ENCODE measurements around the gene ALX4.

The ALX4 gene

GRCh38 chr11:44277196-44278090, 32.5 kb downstream of the ALX4 start:
- no peak overlapping the region for H3K4ac ChIP-seq (ENCODE audit: low read depth in 1 of 2, low read length in 2 of 2)
- no peak overlapping the region for H3K9ac ChIP-seq (ENCODE audit: low read length)
- no peak overlapping the region for H2BK15ac ChIP-seq (ENCODE audit: low read depth, poor library complexity, severe bottlenecking)
- H2AFZ ChIP-seq (ENCODE audit: low read depth, low read length) = no peak overlapping the region
- H3K9me3 ChIP-seq (ENCODE audit: control insufficient read depth, low read length) = no peaks in the 10 kb centered on the region
- H2BK5ac ChIP-seq (ENCODE audit: low read depth, low read length, poor library complexity, severe bottlenecking) = no peak overlapping the region
- no peak overlapping the region for H3K4me3 ChIP-seq (ENCODE audit: insufficient read depth in 1 of 2, low read depth in 1 of 2, low read length in 2 of 2)
- WGBS = 86% methylated on average over 18 of the region's 18 CpGs
- no peak overlapping the region for H3K18ac ChIP-seq (ENCODE audit: low read depth in 1 of 2, low read length in 2 of 2)
- no peak overlapping the region for H2BK12ac ChIP-seq (ENCODE audit: low read length in 2 of 2)
- no peak overlapping the region for H2BK120ac ChIP-seq (ENCODE audit: low read depth, low read length)
- DNase-seq = no peak
- H4K8ac ChIP-seq (ENCODE audit: low read length) = no peak overlapping the region
- no peak overlapping the region for H4K91ac ChIP-seq (ENCODE audit: low read length)
- H3K79me1 ChIP-seq (replicated peaks; ENCODE audit: low read length, poor library complexity, severe bottlenecking) = no peaks in the 10 kb centered on the region
- H3K36me3 ChIP-seq (ENCODE audit: control insufficient read depth in 1 of 2, insufficient read depth in 2 of 2, low read depth in 1 of 2, low read length in 2 of 2) = no peaks in the 10 kb centered on the region
- no peaks in the 10 kb centered on the region for H3K4me1 ChIP-seq (ENCODE audit: control insufficient read depth, insufficient read depth, low read depth, low read length)
- no peak overlapping the region for H3K23ac ChIP-seq (ENCODE audit: low read length in 2 of 2)
- H3K27me3 ChIP-seq (ENCODE audit: control insufficient read depth in 1 of 2, insufficient read depth in 1 of 2, low read length in 2 of 2) = peaks cover 27 to 41% of the 10 kb centered on the region in 2 experiments
- no peak overlapping the region for H3K27ac ChIP-seq (ENCODE audit: low read length, poor library complexity, severe bottlenecking)
- no peak overlapping the region for H3K14ac ChIP-seq (ENCODE audit: low read length in 2 of 2)
- no peak overlapping the region for H3K4me2 ChIP-seq (ENCODE audit: low read length, poor library complexity, severe bottlenecking)
- H2AK5ac ChIP-seq (ENCODE audit: low read length, severe bottlenecking) = no peak overlapping the region

DNA sequence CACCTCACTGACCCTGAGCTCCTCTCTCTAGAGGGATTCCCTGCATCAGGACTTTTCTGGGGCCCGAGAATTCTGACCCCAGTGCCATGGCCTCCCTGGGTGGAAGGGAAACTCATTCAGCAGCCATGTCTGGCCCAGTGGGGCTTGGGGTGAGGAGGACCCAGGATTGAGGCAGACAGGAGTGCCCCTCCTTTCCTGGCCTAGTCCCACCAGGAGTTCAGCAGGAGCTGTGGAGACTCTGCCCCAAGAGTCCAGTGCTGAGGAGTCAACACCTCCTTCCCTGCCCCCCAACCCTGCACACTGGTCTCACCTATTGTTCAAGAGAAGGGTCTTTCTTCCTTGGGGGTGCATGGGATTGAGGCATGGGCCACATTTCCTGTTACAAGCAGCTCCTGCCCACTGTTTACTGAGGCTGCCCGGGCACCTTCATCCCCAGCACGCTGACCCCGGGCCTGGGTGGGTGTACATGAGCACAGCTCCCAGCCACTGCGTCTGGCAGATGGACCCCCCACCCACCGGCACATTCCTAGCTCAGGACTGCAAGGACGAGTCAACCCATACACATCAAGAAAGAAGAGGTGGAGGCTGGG, 33.9 kb downstream of the ALX4 start:
- Histone ChIP-seq H2BK15ac (ENCODE audit: low read depth, poor library complexity, severe bottlenecking) (no peak overlapping the region), H4K8ac (ENCODE audit: low read length) (no peak overlapping the region), H3K4me3 (ENCODE audit: insufficient read depth in 1 of 2, low read depth in 1 of 2, low read length in 2 of 2) (no peak overlapping the region), H4K91ac (ENCODE audit: low read length) (no peak overlapping the region), H3K9ac (ENCODE audit: low read length) (no peak overlapping the region), H3K27me3 (ENCODE audit: control insufficient read depth in 1 of 2, insufficient read depth in 1 of 2, low read length in 2 of 2) (peaks cover 27 to 37% of the 10 kb centered on the region in 2 experiments), H3K79me1 (replicated peaks; ENCODE audit: low read length, poor library complexity, severe bottlenecking) (no peaks in the 10 kb centered on the region), H3K9me3 (ENCODE audit: control insufficient read depth, low read length) (no peaks in the 10 kb centered on the region), H3K18ac (ENCODE audit: low read depth in 1 of 2, low read length in 2 of 2) (no peak overlapping the region), H3K4ac (ENCODE audit: low read depth in 1 of 2, low read length in 2 of 2) (no peak overlapping the region), H3K4me1 (ENCODE audit: control insufficient read depth, insufficient read depth, low read depth, low read length) (no peaks in the 10 kb centered on the region), H3K14ac (ENCODE audit: low read length in 2 of 2) (peak overlapping the region in 1 of 2 experiments; percentile 18), H2BK120ac (ENCODE audit: low read depth, low read length) (no peak overlapping the region), H3K23ac (ENCODE audit: low read length in 2 of 2) (no peak overlapping the region), H2BK12ac (ENCODE audit: low read length in 2 of 2) (no peak overlapping the region), H3K36me3 (ENCODE audit: control insufficient read depth in 1 of 2, insufficient read depth in 2 of 2, low read depth in 1 of 2, low read length in 2 of 2) (no peaks in the 10 kb centered on the region), H2BK5ac (ENCODE audit: low read depth, low read length, poor library complexity, severe bottlenecking) (no peak overlapping the region), H2AFZ (ENCODE audit: low read depth, low read length) (no peak overlapping the region), H3K27ac (ENCODE audit: low read length, poor library complexity, severe bottlenecking) (no peak overlapping the region), H2AK5ac (ENCODE audit: low read length, severe bottlenecking) (no peak overlapping the region), H3K4me2 (ENCODE audit: low read length, poor library complexity, severe bottlenecking) (no peak overlapping the region)
- no peak for DNase-seq
- 74% methylated on average over 6 of the region's 7 CpGs for WGBS

DNA sequence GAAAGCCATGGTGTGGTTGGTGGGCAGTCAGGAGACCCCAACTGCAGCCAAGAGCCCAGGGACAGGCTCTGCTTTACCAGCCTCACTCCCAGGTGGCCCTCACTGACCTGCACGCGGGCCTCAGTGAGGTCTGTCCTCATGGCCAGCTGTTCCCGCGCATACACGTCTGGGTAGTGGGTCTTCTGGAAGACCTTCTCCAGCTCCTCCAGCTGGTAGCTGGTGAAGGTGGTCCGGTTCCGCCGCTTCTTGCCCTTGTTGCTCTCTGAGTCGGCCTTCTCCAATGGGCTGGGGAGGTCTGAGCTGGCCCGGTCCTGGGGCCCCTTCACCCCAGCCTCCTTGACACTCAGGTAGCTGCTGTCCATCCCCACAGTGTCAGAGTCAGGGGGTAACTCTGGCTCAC, 34.7 kb downstream of the ALX4 start:
- peaks cover 23 to 31% of the 10 kb centered on the region in 2 experiments for H3K27me3 ChIP-seq (ENCODE audit: control insufficient read depth in 1 of 2, insufficient read depth in 1 of 2, low read length in 2 of 2)
- no peaks in the 10 kb centered on the region for H3K36me3 ChIP-seq (ENCODE audit: control insufficient read depth in 1 of 2, insufficient read depth in 2 of 2, low read depth in 1 of 2, low read length in 2 of 2)
- H2BK5ac ChIP-seq (ENCODE audit: low read depth, low read length, poor library complexity, severe bottlenecking) = no peak overlapping the region
- WGBS = 87% methylated on average over 9 of the region's 10 CpGs
- H4K91ac ChIP-seq (ENCODE audit: low read length) = no peak overlapping the region
- H3K4me1 ChIP-seq (ENCODE audit: control insufficient read depth, insufficient read depth, low read depth, low read length) = no peaks in the 10 kb centered on the region
- H2BK12ac ChIP-seq (ENCODE audit: low read length in 2 of 2) = no peak overlapping the region
- H3K9me3 ChIP-seq (ENCODE audit: control insufficient read depth, low read length) = no peaks in the 10 kb centered on the region
- H4K8ac ChIP-seq (ENCODE audit: low read length) = no peak overlapping the region
- no peaks in the 10 kb centered on the region for H3K79me1 ChIP-seq (replicated peaks; ENCODE audit: low read length, poor library complexity, severe bottlenecking)
- H2BK120ac ChIP-seq (ENCODE audit: low read depth, low read length) = no peak overlapping the region
- H3K14ac ChIP-seq (ENCODE audit: low read length in 2 of 2) = no peak overlapping the region
- H2AFZ ChIP-seq (ENCODE audit: low read depth, low read length) = no peak overlapping the region
- H3K18ac ChIP-seq (ENCODE audit: low read depth in 1 of 2, low read length in 2 of 2) = no peak overlapping the region
- no peak overlapping the region for H3K4ac ChIP-seq (ENCODE audit: low read depth in 1 of 2, low read length in 2 of 2)
- no peak for DNase-seq
- no peak overlapping the region for H3K9ac ChIP-seq (ENCODE audit: low read length)
- H3K4me2 ChIP-seq (ENCODE audit: low read length, poor library complexity, severe bottlenecking) = no peak overlapping the region
- no peak overlapping the region for H2BK15ac ChIP-seq (ENCODE audit: low read depth, poor library complexity, severe bottlenecking)
- H3K4me3 ChIP-seq (ENCODE audit: insufficient read depth in 1 of 2, low read depth in 1 of 2, low read length in 2 of 2) = no peak overlapping the region
- H2AK5ac ChIP-seq (ENCODE audit: low read length, severe bottlenecking) = no peak overlapping the region
- no peak overlapping the region for H3K27ac ChIP-seq (ENCODE audit: low read length, poor library complexity, severe bottlenecking)
- H3K23ac ChIP-seq (ENCODE audit: low read length in 2 of 2) = no peak overlapping the region

GRCh38 chr11:44274404-44274803, 35.5 kb downstream of the ALX4 start:
- Histone ChIP-seq H3K79me1 (replicated peaks; ENCODE audit: low read length, poor library complexity, severe bottlenecking) (no peaks in the 10 kb centered on the region), H3K4ac (ENCODE audit: low read depth in 1 of 2, low read length in 2 of 2) (no peak overlapping the region), H3K9me3 (ENCODE audit: control insufficient read depth, low read length) (no peaks in the 10 kb centered on the region), H4K8ac (ENCODE audit: low read length) (no peak overlapping the region), H2BK15ac (ENCODE audit: low read depth, poor library complexity, severe bottlenecking) (no peak overlapping the region), H3K36me3 (ENCODE audit: control insufficient read depth in 1 of 2, insufficient read depth in 2 of 2, low read depth in 1 of 2, low read length in 2 of 2) (no peaks in the 10 kb centered on the region), H3K4me3 (ENCODE audit: insufficient read depth in 1 of 2, low read depth in 1 of 2, low read length in 2 of 2) (no peak overlapping the region), H3K18ac (ENCODE audit: low read depth in 1 of 2, low read length in 2 of 2) (no peak overlapping the region), H2AK5ac (ENCODE audit: low read length, severe bottlenecking) (no peak overlapping the region), H2BK120ac (ENCODE audit: low read depth, low read length) (no peak overlapping the region), H4K91ac (ENCODE audit: low read length) (no peak overlapping the region), H3K14ac (ENCODE audit: low read length in 2 of 2) (no peak overlapping the region), H2BK12ac (ENCODE audit: low read length in 2 of 2) (no peak overlapping the region), H3K23ac (ENCODE audit: low read length in 2 of 2) (no peak overlapping the region), H3K4me2 (ENCODE audit: low read length, poor library complexity, severe bottlenecking) (no peak overlapping the region), H3K27me3 (ENCODE audit: control insufficient read depth in 1 of 2, insufficient read depth in 1 of 2, low read length in 2 of 2) (peaks cover 15 to 24% of the 10 kb centered on the region in 2 experiments), H3K27ac (ENCODE audit: low read length, poor library complexity, severe bottlenecking) (no peak overlapping the region), H3K9ac (ENCODE audit: low read length) (no peak overlapping the region), H2AFZ (ENCODE audit: low read depth, low read length) (no peak overlapping the region), H2BK5ac (ENCODE audit: low read depth, low read length, poor library complexity, severe bottlenecking) (no peak overlapping the region), H3K4me1 (ENCODE audit: control insufficient read depth, insufficient read depth, low read depth, low read length) (peaks cover 6% of the 10 kb centered on the region)
- WGBS = 59% methylated on average over 1 of the region's 1 CpG
- no peak for DNase-seq
